ENCODE measurements around the gene OST4.

Gene OST4

GRCh38 chr2:27085673-27086089, 14.2 kb upstream of the OST4 start:
- Histone ChIP-seq H3K9ac (ENCODE audit: low read length) (peak overlapping the region; percentile 70), H3K27ac (ENCODE audit: low read length) (no peak overlapping the region)

GRCh38 chr2:27085062-27085672, 13.7 kb upstream of the OST4 start:
- Histone ChIP-seq H3K4me2 (ENCODE audit: low read length) (peak overlapping the region; percentile 96), H3K27ac (ENCODE audit: low read length) (no peak overlapping the region), H2AFZ (ENCODE audit: low read depth, low read length) (0 out of 2 replicates have a peak overlapping the region, but pooled peaks have one; percentile 27), H3K4me3 (ENCODE audit: low read length) (peak overlapping the region; percentile 77), H4K20me1 (ENCODE audit: insufficient read depth, low read length) (no peaks in the 10 kb centered on the region), H3K4me1 (ENCODE audit: low read length) (peaks cover 21% of the 10 kb centered on the region), H3K9me3 (ENCODE audit: insufficient read depth, low read length) (no peaks in the 10 kb centered on the region), H3K36me3 (replicated peaks; ENCODE audit: low read depth, low read length) (no peaks in the 10 kb centered on the region), H3K9ac (ENCODE audit: low read length) (peak overlapping the region; percentile 70), H3K27me3 (ENCODE audit: low read depth, low read length) (no peaks in the 10 kb centered on the region), H3K79me2 (ENCODE audit: low read length) (no peaks in the 10 kb centered on the region)
- no peak for TF ChIP-seq EZH2phosphoT487 (IDR thresholded peaks at IDR 0.05; ENCODE audit: low read depth)
- TF ChIP-seq, protein P1, sequence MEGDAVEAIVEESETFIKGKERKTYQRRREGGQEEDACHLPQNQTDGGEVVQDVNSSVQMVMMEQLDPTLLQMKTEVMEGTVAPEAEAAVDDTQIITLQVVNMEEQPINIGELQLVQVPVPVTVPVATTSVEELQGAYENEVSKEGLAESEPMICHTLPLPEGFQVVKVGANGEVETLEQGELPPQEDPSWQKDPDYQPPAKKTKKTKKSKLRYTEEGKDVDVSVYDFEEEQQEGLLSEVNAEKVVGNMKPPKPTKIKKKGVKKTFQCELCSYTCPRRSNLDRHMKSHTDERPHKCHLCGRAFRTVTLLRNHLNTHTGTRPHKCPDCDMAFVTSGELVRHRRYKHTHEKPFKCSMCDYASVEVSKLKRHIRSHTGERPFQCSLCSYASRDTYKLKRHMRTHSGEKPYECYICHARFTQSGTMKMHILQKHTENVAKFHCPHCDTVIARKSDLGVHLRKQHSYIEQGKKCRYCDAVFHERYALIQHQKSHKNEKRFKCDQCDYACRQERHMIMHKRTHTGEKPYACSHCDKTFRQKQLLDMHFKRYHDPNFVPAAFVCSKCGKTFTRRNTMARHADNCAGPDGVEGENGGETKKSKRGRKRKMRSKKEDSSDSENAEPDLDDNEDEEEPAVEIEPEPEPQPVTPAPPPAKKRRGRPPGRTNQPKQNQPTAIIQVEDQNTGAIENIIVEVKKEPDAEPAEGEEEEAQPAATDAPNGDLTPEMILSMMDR (IDR thresholded peaks at IDR 0.05; ENCODE audit: low read depth, low read length): no peak

More at GRCh38 chr2:27085673-27086089, 14.2 kb upstream of the OST4 start:
- TF ChIP-seq EZH2phosphoT487 (IDR thresholded peaks at IDR 0.05; ENCODE audit: low read depth): no peak
- TF ChIP-seq, protein P1 (IDR thresholded peaks at IDR 0.05; ENCODE audit: low read depth, low read length): peak; percentile 41
- Histone ChIP-seq H3K27me3 (ENCODE audit: low read depth, low read length) (no peaks in the 10 kb centered on the region), H3K4me2 (ENCODE audit: low read length) (peak overlapping the region; percentile 96), H3K4me3 (ENCODE audit: low read length) (peak overlapping the region; percentile 77), H3K4me1 (ENCODE audit: low read length) (peaks cover 19% of the 10 kb centered on the region), H2AFZ (ENCODE audit: low read depth, low read length) (peak overlapping the region; percentile 27; the same call in 1 of the 2 replicates), H3K36me3 (replicated peaks; ENCODE audit: low read depth, low read length) (no peaks in the 10 kb centered on the region), H3K9me3 (ENCODE audit: insufficient read depth, low read length) (no peaks in the 10 kb centered on the region), H3K79me2 (ENCODE audit: low read length) (no peaks in the 10 kb centered on the region), H4K20me1 (ENCODE audit: insufficient read depth, low read length) (no peaks in the 10 kb centered on the region)

- Histone ChIP-seq H3K36me3 (replicated peaks; ENCODE audit: low read depth, low read length) (no peaks in the 10 kb centered on the region), H2AFZ (ENCODE audit: low read depth, low read length) (no peak overlapping the region), H3K9me3 (ENCODE audit: insufficient read depth, low read length) (no peaks in the 10 kb centered on the region), H3K4me3 (ENCODE audit: low read length) (no peak overlapping the region), H3K4me1 (ENCODE audit: low read length) (peaks cover 21% of the 10 kb centered on the region), H3K27ac (ENCODE audit: low read length) (no peak overlapping the region), H3K79me2 (ENCODE audit: low read length) (no peaks in the 10 kb centered on the region), H4K20me1 (ENCODE audit: insufficient read depth, low read length) (no peaks in the 10 kb centered on the region), H3K9ac (ENCODE audit: low read length) (no peak overlapping the region), H3K27me3 (ENCODE audit: low read depth, low read length) (no peaks in the 10 kb centered on the region), H3K4me2 (ENCODE audit: low read length) (no peak overlapping the region)
- TF ChIP-seq EZH2phosphoT487 (IDR thresholded peaks at IDR 0.05; ENCODE audit: low read depth): no peak
- TF ChIP-seq, protein P1 (IDR thresholded peaks at IDR 0.05; ENCODE audit: low read depth, low read length): no peak
Observed at GRCh38 chr2:27084297-27085061, 13.0 kb upstream of the OST4 start.
